GM23338 (cell line): Measurements from ENCODE around the gene SERPINA6.

Experiments used
- CREB1 ChIP-seq: fragments of 250-450 bp; sonication (Bioruptor Pico); IDR thresholded peaks from 2 replicates; pipeline ENCODE4 v1.5.0; 2020; ENCODE audit warnings: low read depth, mild to moderate bottlenecking, moderate library complexity
- CTCF ChIP-seq, 2 experiments: fragments of 200-600 bp in 1 of 2; sonication (generic) in 1 of 2; conservative IDR thresholded peaks; 2 replicates each; pipeline versions ENCODE4 v1.5.1 to v1.6.1; 2016 to 2017; ENCODE audit warnings: antibody characterized with exemption in 2 of 2, low read depth in 2 of 2, mild to moderate bottlenecking in 2 of 2, moderate library complexity in 1 of 2

GRCh38 chr14:94295360-94296180 lies 27.6 kb downstream of the SERPINA6 start:
- TF ChIP-seq CTCF (conservative IDR thresholded peaks at IDR 0.05; ENCODE audit: low read depth in 2 of 2), result no peak
- TF ChIP-seq CREB1, result no peak
